ENCODE results near the gene ROR1. TPM values are rescaled to one million over a fixed set of nuclear protein-coding genes. Genes with fewer than 3 reads are reported as not detected.

Gene ROR1
- total and polyA plus RNA-seq, 10 of the 15 experiments (the other 5 are each of a cell fraction or from before 2014, with no cell fraction given): 0.02 to 0.08 (median 0.05) TPM; not detected in 6

DNA sequence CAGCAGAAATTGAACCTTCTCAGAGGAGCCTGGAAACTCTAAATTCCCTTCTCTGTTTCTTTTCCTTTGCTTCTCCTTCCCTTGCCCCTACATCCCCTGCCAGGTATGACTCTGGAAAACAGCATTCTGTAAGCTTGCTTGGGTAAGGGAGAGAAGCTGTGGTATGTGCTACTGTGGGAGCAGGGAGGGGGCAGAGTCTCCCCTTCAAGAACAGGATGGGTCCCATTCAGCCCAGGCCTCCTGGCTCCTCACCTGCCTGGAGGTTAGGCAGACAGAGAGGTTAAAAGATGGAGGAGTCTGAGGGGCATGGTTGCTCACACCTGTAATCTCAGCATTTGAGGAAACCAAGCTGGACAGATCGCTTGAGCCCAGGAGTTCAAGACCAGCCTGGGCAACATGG lies 389.0 kb downstream of the ROR1 start:
- no TSS peak for BruUV-seq (replicated peaks)
- in situ Hi-C loops (cut with MboI): no loop called here
- TF ChIP-seq, protein P1, sequence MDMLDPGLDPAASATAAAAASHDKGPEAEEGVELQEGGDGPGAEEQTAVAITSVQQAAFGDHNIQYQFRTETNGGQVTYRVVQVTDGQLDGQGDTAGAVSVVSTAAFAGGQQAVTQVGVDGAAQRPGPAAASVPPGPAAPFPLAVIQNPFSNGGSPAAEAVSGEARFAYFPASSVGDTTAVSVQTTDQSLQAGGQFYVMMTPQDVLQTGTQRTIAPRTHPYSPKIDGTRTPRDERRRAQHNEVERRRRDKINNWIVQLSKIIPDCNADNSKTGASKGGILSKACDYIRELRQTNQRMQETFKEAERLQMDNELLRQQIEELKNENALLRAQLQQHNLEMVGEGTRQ (IDR thresholded peaks at IDR 0.05; ENCODE audit: borderline replicate concordance, low read depth, low read length): no peak
- TF ChIP-seq SIN3A (IDR thresholded peaks at IDR 0.05; ENCODE audit: low read depth, low read length) (no peak), CBFB (IDR thresholded peaks at IDR 0.05; ENCODE audit: low read depth) (no peak), HDAC6 (IDR thresholded peaks at IDR 0.05; ENCODE audit: unreplicated experiment) (no peak), YBX1 (IDR thresholded peaks at IDR 0.05) (no peak), CHD4 (IDR thresholded peaks at IDR 0.05) (no peak), RAD21 (IDR thresholded peaks at IDR 0.05; ENCODE audit: insufficient read depth, low read depth, low read length) (no peak), EZH2 (IDR thresholded peaks at IDR 0.05; ENCODE audit: borderline replicate concordance, control insufficient read depth, low read depth, low read length) (no peak), IKZF1 (conservative IDR thresholded peaks at IDR 0.05) (no peak), SMAD5 (IDR thresholded peaks at IDR 0.05; ENCODE audit: low read depth) (no peak), TAF1 (IDR thresholded peaks at IDR 0.05; ENCODE audit: borderline replicate concordance, low read depth, low read length) (no peak), SMAD1 (IDR thresholded peaks at IDR 0.05; ENCODE audit: low read depth, partially characterized antibody) (no peak), GATAD2B (conservative IDR thresholded peaks at IDR 0.05; ENCODE audit: low read depth) (no peak)
- TF ChIP-seq, protein P2, sequence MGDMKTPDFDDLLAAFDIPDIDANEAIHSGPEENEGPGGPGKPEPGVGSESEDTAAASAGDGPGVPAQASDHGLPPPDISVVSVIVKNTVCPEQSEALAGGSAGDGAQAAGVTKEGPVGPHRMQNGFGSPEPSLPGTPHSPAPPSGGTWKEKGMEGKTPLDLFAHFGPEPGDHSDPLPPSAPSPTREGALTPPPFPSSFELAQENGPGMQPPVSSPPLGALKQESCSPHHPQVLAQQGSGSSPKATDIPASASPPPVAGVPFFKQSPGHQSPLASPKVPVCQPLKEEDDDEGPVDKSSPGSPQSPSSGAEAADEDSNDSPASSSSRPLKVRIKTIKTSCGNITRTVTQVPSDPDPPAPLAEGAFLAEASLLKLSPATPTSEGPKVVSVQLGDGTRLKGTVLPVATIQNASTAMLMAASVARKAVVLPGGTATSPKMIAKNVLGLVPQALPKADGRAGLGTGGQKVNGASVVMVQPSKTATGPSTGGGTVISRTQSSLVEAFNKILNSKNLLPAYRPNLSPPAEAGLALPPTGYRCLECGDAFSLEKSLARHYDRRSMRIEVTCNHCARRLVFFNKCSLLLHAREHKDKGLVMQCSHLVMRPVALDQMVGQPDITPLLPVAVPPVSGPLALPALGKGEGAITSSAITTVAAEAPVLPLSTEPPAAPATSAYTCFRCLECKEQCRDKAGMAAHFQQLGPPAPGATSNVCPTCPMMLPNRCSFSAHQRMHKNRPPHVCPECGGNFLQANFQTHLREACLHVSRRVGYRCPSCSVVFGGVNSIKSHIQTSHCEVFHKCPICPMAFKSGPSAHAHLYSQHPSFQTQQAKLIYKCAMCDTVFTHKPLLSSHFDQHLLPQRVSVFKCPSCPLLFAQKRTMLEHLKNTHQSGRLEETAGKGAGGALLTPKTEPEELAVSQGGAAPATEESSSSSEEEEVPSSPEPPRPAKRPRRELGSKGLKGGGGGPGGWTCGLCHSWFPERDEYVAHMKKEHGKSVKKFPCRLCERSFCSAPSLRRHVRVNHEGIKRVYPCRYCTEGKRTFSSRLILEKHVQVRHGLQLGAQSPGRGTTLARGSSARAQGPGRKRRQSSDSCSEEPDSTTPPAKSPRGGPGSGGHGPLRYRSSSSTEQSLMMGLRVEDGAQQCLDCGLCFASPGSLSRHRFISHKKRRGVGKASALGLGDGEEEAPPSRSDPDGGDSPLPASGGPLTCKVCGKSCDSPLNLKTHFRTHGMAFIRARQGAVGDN (IDR thresholded peaks at IDR 0.05): no peak
- TF ChIP-seq, protein P3, sequence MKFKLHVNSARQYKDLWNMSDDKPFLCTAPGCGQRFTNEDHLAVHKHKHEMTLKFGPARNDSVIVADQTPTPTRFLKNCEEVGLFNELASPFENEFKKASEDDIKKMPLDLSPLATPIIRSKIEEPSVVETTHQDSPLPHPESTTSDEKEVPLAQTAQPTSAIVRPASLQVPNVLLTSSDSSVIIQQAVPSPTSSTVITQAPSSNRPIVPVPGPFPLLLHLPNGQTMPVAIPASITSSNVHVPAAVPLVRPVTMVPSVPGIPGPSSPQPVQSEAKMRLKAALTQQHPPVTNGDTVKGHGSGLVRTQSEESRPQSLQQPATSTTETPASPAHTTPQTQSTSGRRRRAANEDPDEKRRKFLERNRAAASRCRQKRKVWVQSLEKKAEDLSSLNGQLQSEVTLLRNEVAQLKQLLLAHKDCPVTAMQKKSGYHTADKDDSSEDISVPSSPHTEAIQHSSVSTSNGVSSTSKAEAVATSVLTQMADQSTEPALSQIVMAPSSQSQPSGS (IDR thresholded peaks at IDR 0.05; ENCODE audit: low read length): no peak
- TF ChIP-seq, protein P4, sequence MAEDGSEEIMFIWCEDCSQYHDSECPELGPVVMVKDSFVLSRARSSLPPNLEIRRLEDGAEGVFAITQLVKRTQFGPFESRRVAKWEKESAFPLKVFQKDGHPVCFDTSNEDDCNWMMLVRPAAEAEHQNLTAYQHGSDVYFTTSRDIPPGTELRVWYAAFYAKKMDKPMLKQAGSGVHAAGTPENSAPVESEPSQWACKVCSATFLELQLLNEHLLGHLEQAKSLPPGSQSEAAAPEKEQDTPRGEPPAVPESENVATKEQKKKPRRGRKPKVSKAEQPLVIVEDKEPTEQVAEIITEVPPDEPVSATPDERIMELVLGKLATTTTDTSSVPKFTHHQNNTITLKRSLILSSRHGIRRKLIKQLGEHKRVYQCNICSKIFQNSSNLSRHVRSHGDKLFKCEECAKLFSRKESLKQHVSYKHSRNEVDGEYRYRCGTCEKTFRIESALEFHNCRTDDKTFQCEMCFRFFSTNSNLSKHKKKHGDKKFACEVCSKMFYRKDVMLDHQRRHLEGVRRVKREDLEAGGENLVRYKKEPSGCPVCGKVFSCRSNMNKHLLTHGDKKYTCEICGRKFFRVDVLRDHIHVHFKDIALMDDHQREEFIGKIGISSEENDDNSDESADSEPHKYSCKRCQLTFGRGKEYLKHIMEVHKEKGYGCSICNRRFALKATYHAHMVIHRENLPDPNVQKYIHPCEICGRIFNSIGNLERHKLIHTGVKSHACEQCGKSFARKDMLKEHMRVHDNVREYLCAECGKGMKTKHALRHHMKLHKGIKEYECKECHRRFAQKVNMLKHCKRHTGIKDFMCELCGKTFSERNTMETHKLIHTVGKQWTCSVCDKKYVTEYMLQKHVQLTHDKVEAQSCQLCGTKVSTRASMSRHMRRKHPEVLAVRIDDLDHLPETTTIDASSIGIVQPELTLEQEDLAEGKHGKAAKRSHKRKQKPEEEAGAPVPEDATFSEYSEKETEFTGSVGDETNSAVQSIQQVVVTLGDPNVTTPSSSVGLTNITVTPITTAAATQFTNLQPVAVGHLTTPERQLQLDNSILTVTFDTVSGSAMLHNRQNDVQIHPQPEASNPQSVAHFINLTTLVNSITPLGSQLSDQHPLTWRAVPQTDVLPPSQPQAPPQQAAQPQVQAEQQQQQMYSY (CRISPR knock-in tag; IDR thresholded peaks at IDR 0.05): no peak

More for the DNA sequence above, 389.0 kb downstream of the ROR1 start:
- POLR2A ChIA-PET: no interaction called here
- FAIRE-seq (no peak), DNase-seq (ENCODE audit: low read depth, low spot score) (no peak), ATAC-seq (no peak)
- intact Hi-C loops (cut with micrococcal nuclease; ENCODE audit: unreplicated experiment): no loop called here
- WGBS (ENCODE audit: insufficient coverage, insufficient replicate concordance, low lambda C conversion rate, missing lambda C conversion rate): 83% methylated on average over 1 of the region's 1 CpG
- Histone ChIP-seq H3K4me3 (no peak overlapping the region), H3K4me1 (ENCODE audit: control insufficient read depth, insufficient read depth, low read length) (no peaks in the 10 kb centered on the region), H3K9ac (ENCODE audit: control insufficient read depth, insufficient read depth, low read length) (no peak overlapping the region), H3K9me3 (replicated peaks; ENCODE audit: control insufficient read depth, insufficient read depth, low read length) (no peaks in the 10 kb centered on the region), H3K27me3 (replicated peaks in 1 of 2; ENCODE audit: control insufficient read depth in 2 of 2, insufficient read depth in 2 of 2, low read length in 1 of 2) (no peaks in the 10 kb centered on the region), H3K79me2 (ENCODE audit: control insufficient read depth, insufficient read depth, low read length) (no peaks in the 10 kb centered on the region), H3K36me3 (ENCODE audit: control insufficient read depth in 2 of 2, insufficient read depth in 2 of 2, low read length in 1 of 2) (no peaks in the 10 kb centered on the region), H2AFZ (ENCODE audit: control insufficient read depth, low read depth, low read length) (no peak overlapping the region), H3K4me2 (ENCODE audit: control insufficient read depth, insufficient read depth) (no peak overlapping the region), H4K20me1 (ENCODE audit: control insufficient read depth, insufficient read depth) (no peaks in the 10 kb centered on the region), H3K27ac (ENCODE audit: control insufficient read depth, insufficient read depth) (no peak overlapping the region)
- CTCF ChIA-PET: interaction anchor here (1.5 to 3.3 kb wide), 4 partner anchors 10 to 79 kb away, joined by 5 to 19 read pairs (median 7); no protein-coding TSS in a partner anchor
- SMC1A ChIA-PET (ENCODE audit: uncharacterized antibody, unreplicated experiment): interaction anchor here (1.0 to 3.0 kb wide), 3 partner anchors 25 to 471 kb away, joined by 3 to 9 read pairs (median 4); no protein-coding TSS in a partner anchor
- RAD21 ChIA-PET (ENCODE audit: unreplicated experiment): no interaction called here
